GM12878 (cell line): ENCODE results near the gene COL17A1. TPM values are rescaled to one million over a fixed set of nuclear protein-coding genes. Genes with fewer than 3 reads are reported as not detected.

Source experiments
- ATAC-seq: fragments of 200-7000 bp; cut with Tn5 transposase; 3 replicates; pipeline ENCODE4 v1.9.1; 2020; ENCODE audit warnings: mild to moderate bottlenecking, moderate library complexity
- BruUV-seq: library from RNA; stranded (reverse); fragments of 400-500 nt; replicated peaks from 2 replicates; lab custom pipeline; 2021; lab: Mats Ljungman, UMichigan
- CTCF ChIA-PET: fragments of 300-600 bp; sonication (Branson Sonifier 250); formaldehyde crosslinking; extraction: SDS; loops from one replicate; lab custom pipeline; 2021; ENCODE audit warnings: inconsistent platforms; lab: Yijun Ruan, JAX
- POLR2A ChIA-PET: fragments of 350-600 bp; formaldehyde crosslinking; extraction: SDS; loops from one replicate; lab custom pipeline; 2021; ENCODE audit warnings: inconsistent platforms; lab: Charles Lee
- RAD21 ChIA-PET: fragments of 300-600 bp; sonication (Branson Sonifier 250); formaldehyde crosslinking; loops from one replicate; lab custom pipeline; 2023; ENCODE audit warnings: antibody characterized with exemption; ENCODE audit not compliant: unreplicated experiment; lab: Charles Lee
- SMC1A ChIA-PET: fragments of 300-600 bp; sonication (Branson Sonifier 250); formaldehyde crosslinking; loops from one replicate; lab custom pipeline; 2023; ENCODE audit not compliant: unreplicated experiment, uncharacterized antibody; lab: Charles Lee
- DNase-seq: peaks from one replicate; pipeline ENCODE4 v3.0.0-alpha.2; 2011; ENCODE audit warnings: low read depth, low spot score
- FAIRE-seq: peaks from 3 replicates; lab custom pipeline; 2011; peaks lifted over from hg19 to GRCh38; lab: Jason Lieb, UNC
- H2AFZ ChIP-seq: 2 replicates; pipeline ENCODE4 v1.6.0; 2011; ENCODE audit warnings: low read depth, low read length, control low read depth; ENCODE audit not compliant: control insufficient read depth
- H3K27ac ChIP-seq: 2 replicates; pipeline ENCODE4 v1.5.1; 2011; ENCODE audit warnings: control low read depth; ENCODE audit not compliant: control insufficient read depth, insufficient read depth
- H3K27me3 ChIP-seq, 2 experiments: replicated peaks in 1 of 2; 2 replicates each; pipeline versions ENCODE4 v1.6.0 to v1.6.1; 2011; ENCODE audit warnings: low read length in 1 of 2; ENCODE audit not compliant: control insufficient read depth in 2 of 2, insufficient read depth in 2 of 2
- H3K36me3 ChIP-seq, 2 experiments: 2 replicates each; pipeline ENCODE4 v1.5.1; 2011; ENCODE audit warnings: low read length in 1 of 2; ENCODE audit not compliant: control insufficient read depth in 2 of 2, insufficient read depth in 2 of 2
- H3K4me1 ChIP-seq: 2 replicates; pipeline ENCODE4 v1.6.1; 2011; ENCODE audit warnings: mild to moderate bottlenecking, low read length, moderate library complexity, mixed read lengths; ENCODE audit not compliant: control insufficient read depth, insufficient read depth
- H3K4me2 ChIP-seq: 2 replicates; pipeline ENCODE4 v1.6.0; 2011; ENCODE audit warnings: control low read depth; ENCODE audit not compliant: control insufficient read depth, insufficient read depth
- H3K4me3 ChIP-seq: fragments of 200-600 bp; sonication (generic); 2 replicates; pipeline ENCODE4 v1.5.1; 2016
- H3K79me2 ChIP-seq: 2 replicates; pipeline ENCODE4 v1.6.0; 2011; ENCODE audit warnings: low read length; ENCODE audit not compliant: control insufficient read depth, insufficient read depth
- H3K9ac ChIP-seq: 2 replicates; pipeline ENCODE4 v1.8.0; 2011; ENCODE audit warnings: low read length, control low read depth, mixed read lengths; ENCODE audit not compliant: control insufficient read depth, insufficient read depth
- H3K9me3 ChIP-seq: replicated peaks from 3 replicates; pipeline ENCODE4 v1.5.1; 2011; ENCODE audit warnings: mild to moderate bottlenecking, low read length; ENCODE audit not compliant: control insufficient read depth, insufficient read depth
- H4K20me1 ChIP-seq: 2 replicates; pipeline ENCODE4 v1.6.0; 2011; ENCODE audit not compliant: control insufficient read depth, insufficient read depth
- BCLAF1 ChIP-seq: fragments of 450-650 bp; IDR thresholded peaks from 2 replicates; pipeline ENCODE4 v1.6.1; 2017; ENCODE audit warnings: antibody characterized with exemption, mild to moderate bottlenecking, moderate library complexity
- CREM ChIP-seq: IDR thresholded peaks from 2 replicates; pipeline ENCODE4 v1.6.1; 2014; ENCODE audit warnings: antibody characterized with exemption, low read depth
- MAX ChIP-seq: IDR thresholded peaks from 2 replicates; pipeline ENCODE4 v1.6.1; 2012; ENCODE audit warnings: low read depth, low read length, improper control_type of control experiment
- WGBS: methylation state at CpG from one replicate; pipeline ENCODE4 v1.1.6; 2016; ENCODE audit warnings: low lambda C conversion rate; ENCODE audit not compliant: insufficient replicate concordance, insufficient coverage; ENCODE audit errors: missing lambda C conversion rate; 5-methylcytosine and 5-hydroxymethylcytosine counted together
- in situ Hi-C: fragments of 300-500 bp; cut with MboI; formaldehyde crosslinking; loops from 9 replicates; pipeline ENCODE4 v1.14.3; 2018; ENCODE audit warnings: mixed read lengths
- intact Hi-C: fragments of 100-400 bp; cut with micrococcal nuclease; formaldehyde crosslinking; loops from one replicate; pipeline ENCODE4 v1.14.2; 2022; ENCODE audit not compliant: unreplicated experiment
- polyA plus RNA-seq, 11 experiments: library from polyadenylated mRNA; depleted of rRNA in 4 of 11; unstranded in 6 of 11; stranded (reverse) in 5 of 11; fragments of >200 nt; fragmentation: Nextera tagmentation in 4 of 11; fragmentation: Illumina TruSeq in 1 of 11; extraction: Ambion mirVana in 4 of 11; extraction: Trizol in 1 of 11; gene quantifications; 1 replicate in 1 of 11; 2 replicates in 10 of 11; pipeline versions ENCODE4 v1.2.1 to v1.2.3, GENCODE V29; 2011 to 2016; ENCODE audit warnings: inconsistent platforms in 2 of 11, missing spikeins in 2 of 11, low read depth in 1 of 11
- total RNA-seq, 4 experiments: library from RNA; depleted of rRNA in 3 of 4; stranded (reverse); fragments of >200 nt in 3 of 4; fragmentation: Illumina TruSeq in 1 of 4; extraction: Trizol in 1 of 4; gene quantifications; 2 replicates each; pipeline versions ENCODE4 v1.2.1 to v1.2.3, GENCODE V29; 2013 to 2021

The COL17A1 gene
- total and polyA plus RNA-seq, 10 of the 15 experiments (the other 5 are each of a cell fraction or from before 2014, with no cell fraction given): 0.08 to 0.22 TPM; not detected in 8

- H3K27me3 ChIP-seq: no peaks in the 10 kb centered on the region
- SMC1A ChIA-PET: no interaction called here
- H3K27ac ChIP-seq: no peak overlapping the region
- in situ Hi-C loops (no loop called here), intact Hi-C loops (no loop called here)
- no peaks in the 10 kb centered on the region for H4K20me1 ChIP-seq
- no peak overlapping the region for H3K4me3 ChIP-seq
- DNase-seq (no peak), FAIRE-seq (no peak), ATAC-seq (no peak)
- no peaks in the 10 kb centered on the region for H3K4me1 ChIP-seq
- 42% methylated on average over 3 of the region's 3 CpGs for WGBS
- POLR2A ChIA-PET: no interaction called here
- H3K4me2 ChIP-seq: no peak overlapping the region
- RAD21 ChIA-PET: no interaction called here
- H3K79me2 ChIP-seq: no peaks in the 10 kb centered on the region
- no peak overlapping the region for H2AFZ ChIP-seq
- H3K9me3 ChIP-seq: no peaks in the 10 kb centered on the region
- CTCF ChIA-PET: interaction anchor here (0.7 to 1.3 kb wide), 4 partner anchors 8 to 242 kb away, joined by 3 to 4 read pairs (median 4); no protein-coding TSS in a partner anchor
- H3K9ac ChIP-seq: no peak overlapping the region
- BruUV-seq: no TSS peak
- no peak for TF ChIP-seq BCLAF1
- H3K36me3 ChIP-seq: no peaks in the 10 kb centered on the region
Measured at GRCh38 chr10:104130041-104130440, 44.4 kb upstream of the COL17A1 start.

GRCh38 chr10:104128214-104128613 is 42.5 kb upstream of the COL17A1 start:
- Histone ChIP-seq H3K27ac (no peak overlapping the region), H3K79me2 (0 out of 2 replicates have a peak, but pooled peaks cover 1% of the 10 kb centered on the region), H3K9ac (no peak overlapping the region), H3K36me3 (no peaks in the 10 kb centered on the region), H3K4me1 (peaks cover 1% of the 10 kb centered on the region; the same call in 1 of the 2 replicates), H3K27me3 (no peaks in the 10 kb centered on the region), H2AFZ (no peak overlapping the region), H4K20me1 (no peaks in the 10 kb centered on the region), H3K9me3 (no peaks in the 10 kb centered on the region), H3K4me2 (no peak overlapping the region), H3K4me3 (no peak overlapping the region)
- TF ChIP-seq CREM (no peak), MAX (no peak)
- BruUV-seq: no TSS peak
- POLR2A ChIA-PET: no interaction called here
- FAIRE-seq (no peak), ATAC-seq (no peak), DNase-seq (no peak)
- SMC1A ChIA-PET: interaction anchor here (0.6 to 2.0 kb wide), 7 partner anchors 11 to 238 kb away, joined by 3 to 5 read pairs (median 3); no protein-coding TSS in a partner anchor
- 47% methylated on average over 2 of the region's 2 CpGs for WGBS
- intact Hi-C loops: loop anchor here (5.0 to 10.0 kb wide), 2 partner anchors 101 to 433 kb away; no protein-coding TSS in a partner anchor
- CTCF ChIA-PET: interaction anchor here (1.1 to 9.4 kb wide), 8 partner anchors 9 to 239 kb away, joined by 3 to 151 read pairs (median 4); no protein-coding TSS in a partner anchor
- in situ Hi-C loops: no loop called here
- RAD21 ChIA-PET: interaction anchor here (0.5 kb wide), 1 partner anchor 194 kb away, joined by 3 read pairs; no protein-coding TSS in a partner anchor
